ENCODE results near the gene USP17L10. TPM values are rescaled to one million over a fixed set of nuclear protein-coding genes. Genes with fewer than 3 reads are reported as not detected.

Gene USP17L10, protein sequence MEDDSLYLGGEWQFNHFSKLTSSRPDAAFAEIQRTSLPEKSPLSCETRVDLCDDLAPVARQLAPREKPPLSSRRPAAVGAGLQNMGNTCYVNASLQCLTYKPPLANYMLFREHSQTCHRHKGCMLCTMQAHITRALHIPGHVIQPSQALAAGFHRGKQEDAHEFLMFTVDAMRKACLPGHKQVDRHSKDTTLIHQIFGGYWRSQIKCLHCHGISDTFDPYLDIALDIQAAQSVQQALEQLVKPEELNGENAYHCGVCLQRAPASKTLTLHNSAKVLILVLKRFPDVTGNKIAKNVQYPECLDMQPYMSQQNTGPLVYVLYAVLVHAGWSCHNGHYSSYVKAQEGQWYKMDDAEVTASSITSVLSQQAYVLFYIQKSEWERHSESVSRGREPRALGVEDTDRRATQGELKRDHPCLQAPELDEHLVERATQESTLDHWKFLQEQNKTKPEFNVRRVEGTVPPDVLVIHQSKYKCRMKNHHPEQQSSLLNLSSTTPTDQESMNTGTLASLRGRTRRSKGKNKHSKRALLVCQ
- total RNA-seq (2022; extraction: Qiagen RNA extraction; ENCODE audit: low read depth), result not detected in 5 replicates

DNA sequence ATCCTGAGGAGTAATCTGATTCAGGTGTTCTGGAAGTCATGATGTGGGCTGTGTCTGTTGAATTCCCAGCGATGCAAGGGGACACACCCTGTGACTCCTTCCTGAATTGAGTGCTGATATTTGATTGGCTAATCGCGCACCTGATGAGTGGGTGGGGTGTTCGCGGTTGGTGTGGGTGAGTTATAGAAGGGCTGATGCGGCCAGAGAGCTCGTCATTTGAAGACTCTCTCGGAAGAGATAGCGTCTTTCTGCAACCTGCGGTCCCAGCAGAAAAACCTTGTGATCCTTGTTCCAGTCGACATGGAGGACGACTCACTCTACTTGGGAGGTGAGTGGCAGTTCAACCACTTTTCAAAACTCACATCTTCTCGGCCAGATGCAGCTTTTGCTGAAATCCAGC is at the start of gene USP17L10:
Gene USP17L10, plus strand, starts transcription at position 301 of the 400 bp plus-strand sequence. Its CDS starts 0 bp downstream, at position 301.

DNA sequence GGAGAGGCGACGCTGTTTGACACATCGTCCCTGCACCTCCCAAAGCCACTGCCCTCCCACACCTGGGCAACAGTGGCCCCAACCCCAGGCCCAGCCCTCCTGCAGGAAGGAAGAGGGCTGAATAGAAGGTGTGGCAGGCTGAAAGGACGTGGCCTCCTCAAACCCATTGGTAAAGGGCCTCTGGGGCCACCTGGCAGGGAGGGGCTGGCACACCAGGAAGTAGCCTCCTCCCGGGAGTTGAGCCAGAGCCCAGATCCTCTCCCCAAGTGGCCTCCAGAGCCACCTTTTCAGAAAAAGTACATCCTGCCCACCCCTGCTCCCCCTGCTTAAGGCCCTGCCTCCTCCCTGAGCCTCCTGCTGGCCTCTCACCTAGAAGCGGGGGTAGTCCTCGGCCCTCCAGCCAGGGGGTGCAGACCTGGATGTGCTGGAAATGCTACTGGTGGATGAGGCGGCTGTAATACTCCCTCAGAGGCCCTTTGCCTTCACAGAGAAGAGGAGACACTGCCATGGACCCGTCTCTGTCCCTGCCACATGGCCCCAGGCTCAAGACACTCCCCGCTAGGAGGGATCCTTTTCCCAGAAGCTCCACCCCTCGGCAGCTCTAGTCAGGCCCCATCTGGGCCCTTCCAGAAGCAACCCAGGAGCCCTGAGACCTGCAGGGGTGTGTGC is 40.5 kb upstream of the USP17L10 start, which contains the start of gene FAM90A26:
Gene FAM90A26, plus strand, starts transcription at position 619 of the 669 bp plus-strand sequence. CDS start 2,764 bp downstream, outside the sequence.

GRCh38 chr4:9215105-9215504 is 4.6 kb downstream of the USP17L10 start, which contains the start of gene USP17L11:
Gene USP17L11 (plus strand): TSS chr4:9215405. CDS start chr4:9215405, 0 bp downstream.

GRCh38 chr4:9219852-9220251 is 9.4 kb downstream of the USP17L10 start, which contains the start of gene USP17L12:
Gene USP17L12 (plus strand): TSS chr4:9220152. CDS start chr4:9220152, 0 bp downstream.

DNA sequence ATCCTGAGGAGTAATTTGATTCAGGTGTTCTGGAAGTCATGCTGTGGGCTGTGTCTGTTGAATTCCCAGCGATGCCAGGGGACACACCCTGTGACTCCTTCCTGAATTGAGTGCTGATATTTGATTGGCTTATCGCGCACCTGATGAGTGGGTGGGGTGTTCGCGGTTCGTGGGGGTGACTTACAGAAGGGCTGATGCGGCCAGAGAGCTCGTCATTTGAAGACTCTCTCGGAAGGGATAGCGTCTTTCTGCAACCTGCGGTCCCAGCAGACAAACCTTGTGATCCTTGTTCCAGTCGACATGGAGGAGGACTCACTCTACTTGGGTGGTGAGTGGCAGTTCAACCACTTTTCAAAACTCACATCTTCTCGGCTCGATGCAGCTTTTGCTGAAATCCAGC is 14.1 kb downstream of the USP17L10 start, which contains the start of gene USP17L13:
Gene USP17L13, plus strand, starts transcription at position 301 of the 400 bp plus-strand sequence. Its CDS starts 0 bp downstream, at position 301.

GRCh38 chr4:9234085-9234484 is 23.6 kb downstream of the USP17L10 start, which contains the start of gene USP17L15:
Gene USP17L15 (plus strand): TSS chr4:9234385. CDS start chr4:9234385, 0 bp downstream.

GRCh38 chr4:9243579-9243978 is 33.1 kb downstream of the USP17L10 start, which contains the start of gene USP17L17:
Gene USP17L17 (plus strand): TSS chr4:9243879. CDS start chr4:9243879, 0 bp downstream.

GRCh38 chr4:9247953-9248680 is 37.7 kb downstream of the USP17L10 start, which contains the start of gene USP17L18:
Gene USP17L18 (plus strand): TSS chr4:9248630. CDS start chr4:9248630, 0 bp downstream.

DNA sequence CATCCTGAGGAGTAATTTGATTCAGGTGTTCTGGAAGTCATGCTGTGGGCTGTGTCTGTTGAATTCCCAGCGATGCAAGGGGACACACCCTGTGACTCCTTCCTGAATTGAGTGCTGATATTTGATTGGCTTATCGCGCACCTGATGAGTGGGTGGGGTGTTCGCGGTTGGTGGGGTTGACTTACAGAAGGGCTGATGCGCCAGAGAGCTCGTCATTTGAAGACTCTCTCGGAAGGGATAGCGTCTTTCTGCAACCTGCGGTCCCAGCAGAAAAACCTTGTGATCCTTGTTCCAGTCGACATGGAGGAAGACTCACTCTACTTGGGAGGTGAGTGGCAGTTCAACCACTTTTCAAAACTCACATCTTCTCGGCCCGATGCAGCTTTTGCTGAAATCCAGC is 42.6 kb downstream of the USP17L10 start, which contains the start of gene USP17L19:
Gene USP17L19, plus strand, starts transcription at position 301 of the 400 bp plus-strand sequence. Its CDS starts 0 bp downstream, at position 301.

GRCh38 chr4:9257824-9258223 is 47.4 kb downstream of the USP17L10 start, which contains the start of gene USP17L20:
Gene USP17L20 (plus strand): TSS chr4:9258124. CDS start chr4:9258124, 0 bp downstream.

Other genes starting within 250 kb of the USP17L10 start
- not detected in 5 replicates for gene FAM90A26, start 40.2 kb upstream of the USP17L10 start, total RNA-seq (2022; extraction: Qiagen RNA extraction; ENCODE audit: low read depth)
- gene USP17L11, start 4.7 kb downstream of the USP17L10 start, total RNA-seq (2022; extraction: Qiagen RNA extraction; ENCODE audit: low read depth), result not detected in 5 replicates
- not detected in 5 replicates for gene USP17L12, start 9.5 kb downstream of the USP17L10 start, total RNA-seq (2022; extraction: Qiagen RNA extraction; ENCODE audit: low read depth)
- gene USP17L13, start 14.2 kb downstream of the USP17L10 start, total RNA-seq (2022; extraction: Qiagen RNA extraction; ENCODE audit: low read depth), result not detected in 5 replicates
- gene USP17L15, start 23.7 kb downstream of the USP17L10 start, total RNA-seq (2022; extraction: Qiagen RNA extraction; ENCODE audit: low read depth), result not detected in 5 replicates
- not detected in 5 replicates for gene USP17L17, start 33.2 kb downstream of the USP17L10 start, total RNA-seq (2022; extraction: Qiagen RNA extraction; ENCODE audit: low read depth)
- not detected in 5 replicates for gene USP17L18, start 38.0 kb downstream of the USP17L10 start, total RNA-seq (2022; extraction: Qiagen RNA extraction; ENCODE audit: low read depth)
- gene USP17L19, start 42.7 kb downstream of the USP17L10 start, total RNA-seq (2022; extraction: Qiagen RNA extraction; ENCODE audit: low read depth), result not detected in 5 replicates
- gene USP17L20, start 47.5 kb downstream of the USP17L10 start, total RNA-seq (2022; extraction: Qiagen RNA extraction; ENCODE audit: low read depth), result not detected in 5 replicates
- gene USP17L21, start 52.2 kb downstream of the USP17L10 start, total RNA-seq (2022; extraction: Qiagen RNA extraction; ENCODE audit: low read depth), result not detected in 5 replicates
- gene USP17L22, start 57.0 kb downstream of the USP17L10 start, total RNA-seq (2022; extraction: Qiagen RNA extraction; ENCODE audit: low read depth), result not detected in 5 replicates
- gene USP17L24, start 114.5 kb downstream of the USP17L10 start, total RNA-seq (2022; extraction: Qiagen RNA extraction; ENCODE audit: low read depth), result not detected in 5 replicates
- not detected in 5 replicates for gene USP17L25, start 119.3 kb downstream of the USP17L10 start, total RNA-seq (2022; extraction: Qiagen RNA extraction; ENCODE audit: low read depth)
- gene USP17L26, start 124.0 kb downstream of the USP17L10 start, total RNA-seq (2022; extraction: Qiagen RNA extraction; ENCODE audit: low read depth), result not detected in 5 replicates
- gene USP17L5, start 128.7 kb downstream of the USP17L10 start, total RNA-seq (2022; extraction: Qiagen RNA extraction; ENCODE audit: low read depth), result not detected in 5 replicates
- gene USP17L27, start 133.5 kb downstream of the USP17L10 start, total RNA-seq (2022; extraction: Qiagen RNA extraction; ENCODE audit: low read depth), result not detected in 5 replicates
- gene USP17L28, start 138.2 kb downstream of the USP17L10 start, total RNA-seq (2022; extraction: Qiagen RNA extraction; ENCODE audit: low read depth), result not detected in 5 replicates
- not detected in 5 replicates for gene USP17L29, start 143.0 kb downstream of the USP17L10 start, total RNA-seq (2022; extraction: Qiagen RNA extraction; ENCODE audit: low read depth)
- gene USP17L30, start 152.5 kb downstream of the USP17L10 start, total RNA-seq (2022; extraction: Qiagen RNA extraction; ENCODE audit: low read depth), result not detected in 5 replicates
- not detected in 5 replicates for gene DEFB131A, start 233.8 kb downstream of the USP17L10 start, total RNA-seq (2022; extraction: Qiagen RNA extraction; ENCODE audit: low read depth)

Data from A549 treated with ZK216348 at 1 μM for 4 hours (cell line).